ACHN (cell line): ENCODE results near the gene INTS6.

ENCODE experiments used
- DNase-seq: peaks from one replicate; pipeline ENCODE4 v3.0.0-alpha.2; 2015
- in situ Hi-C: cut with HindIII; loops from 2 replicates; pipeline ENCODE4 v1.10.0; 2017; ENCODE audit warnings: low sequenced_read_pairs, low pct_ligation_motif_present, low pct_unique_long_range_greater_than_20kb

Gene INTS6

DNA sequence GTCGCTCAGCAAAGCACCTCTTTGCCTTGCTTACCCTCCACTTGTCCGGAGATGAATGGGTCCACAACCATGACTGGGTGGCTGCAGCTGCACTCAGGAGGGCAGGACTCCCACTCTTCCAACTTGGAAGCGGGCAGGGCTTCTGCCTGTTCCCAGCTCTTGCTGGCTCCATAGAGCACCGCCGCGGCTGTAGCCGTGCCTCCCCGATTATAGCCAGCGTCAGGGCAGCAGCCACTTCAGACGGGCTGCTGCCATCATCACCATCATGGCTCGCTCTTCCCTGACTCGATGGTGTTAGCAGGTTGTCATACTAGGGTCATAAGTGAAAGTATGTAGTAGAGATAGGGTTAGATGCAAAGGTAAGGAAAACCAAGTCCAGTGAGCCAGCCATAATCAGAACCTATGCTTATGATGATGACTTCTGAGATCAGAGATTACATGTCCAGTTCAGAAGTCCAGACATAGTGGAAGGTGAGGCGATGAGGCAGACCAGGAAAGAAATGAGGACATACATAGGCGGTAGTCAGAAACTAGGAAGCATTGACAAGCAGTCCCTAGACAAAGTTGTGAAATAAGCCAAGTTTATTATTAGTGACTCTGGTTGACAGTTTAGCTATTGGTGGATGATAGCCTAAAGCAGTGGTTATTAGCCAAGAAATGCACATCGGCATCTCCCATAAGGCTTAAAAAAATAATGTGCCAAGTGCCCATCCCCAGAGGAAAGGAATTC, 4.4 kb upstream of the INTS6 start:
- in situ Hi-C loops, result no loop called here
- no peak for DNase-seq

- no peak for DNase-seq
- in situ Hi-C loops, result no loop called here
Measured at GRCh38 chr13:51456510-51456909, 3.7 kb upstream of the INTS6 start.

DNA sequence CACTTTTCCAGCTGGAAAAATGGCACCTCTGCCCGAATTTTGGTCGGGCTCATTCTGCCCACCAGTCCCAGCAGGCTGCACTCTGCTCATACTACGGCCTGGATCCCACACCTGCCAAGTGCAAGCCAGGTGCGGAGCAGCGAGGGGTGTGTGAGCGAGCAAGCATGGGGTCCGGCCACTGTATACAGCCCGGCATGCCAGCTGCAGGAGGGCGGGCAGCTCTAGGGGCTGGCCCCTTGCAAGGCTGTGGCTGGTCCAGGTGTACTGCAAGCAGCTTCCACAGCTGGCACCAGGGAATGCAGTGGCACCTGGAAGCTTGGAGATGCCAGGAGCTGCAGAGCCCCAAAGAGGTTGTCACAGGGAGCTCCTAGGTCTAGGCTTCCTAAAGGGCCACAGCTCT, 2.7 kb upstream of the INTS6 start:
- in situ Hi-C loops, result no loop called here

DNA sequence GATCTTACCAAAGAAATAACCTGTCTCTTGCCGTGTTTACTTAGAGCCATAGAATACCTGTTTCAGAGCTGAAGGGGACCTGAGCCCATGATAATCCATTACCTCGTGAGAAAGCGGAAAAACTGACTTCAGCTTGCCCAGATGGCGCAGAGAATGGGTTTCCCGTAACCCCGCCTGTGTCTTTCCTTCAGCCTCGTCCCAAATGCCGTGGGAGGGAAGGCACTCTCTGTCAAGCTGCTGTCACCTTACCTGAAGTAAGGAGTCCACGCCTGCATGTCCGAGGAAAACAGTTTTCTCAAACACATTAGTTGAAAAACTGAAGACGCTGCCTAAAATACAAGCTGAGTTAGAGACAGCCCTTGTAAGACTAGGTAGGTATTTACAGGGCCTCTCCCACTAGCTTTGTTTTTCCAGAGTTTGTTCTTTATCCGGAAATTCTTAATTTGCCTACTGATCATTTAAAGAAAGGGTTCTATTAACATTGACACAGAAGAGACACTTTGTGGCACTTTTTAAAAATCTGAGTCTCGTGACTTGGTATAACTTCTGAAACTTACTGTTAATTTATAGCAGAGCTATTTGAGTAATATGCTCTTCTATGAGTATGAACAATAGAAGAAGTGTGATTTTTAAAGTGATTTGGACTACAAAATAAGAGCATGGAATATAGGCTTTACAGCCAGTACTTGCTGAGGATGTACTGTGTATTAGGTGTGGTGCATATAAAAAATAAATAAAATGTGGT, 1.3 kb upstream of the INTS6 start:
- in situ Hi-C loops, result no loop called here
- DNase-seq, result peak; percentile 20

More for the DNA sequence above, 2.7 kb upstream of the INTS6 start:
- no peak for DNase-seq

DNA sequence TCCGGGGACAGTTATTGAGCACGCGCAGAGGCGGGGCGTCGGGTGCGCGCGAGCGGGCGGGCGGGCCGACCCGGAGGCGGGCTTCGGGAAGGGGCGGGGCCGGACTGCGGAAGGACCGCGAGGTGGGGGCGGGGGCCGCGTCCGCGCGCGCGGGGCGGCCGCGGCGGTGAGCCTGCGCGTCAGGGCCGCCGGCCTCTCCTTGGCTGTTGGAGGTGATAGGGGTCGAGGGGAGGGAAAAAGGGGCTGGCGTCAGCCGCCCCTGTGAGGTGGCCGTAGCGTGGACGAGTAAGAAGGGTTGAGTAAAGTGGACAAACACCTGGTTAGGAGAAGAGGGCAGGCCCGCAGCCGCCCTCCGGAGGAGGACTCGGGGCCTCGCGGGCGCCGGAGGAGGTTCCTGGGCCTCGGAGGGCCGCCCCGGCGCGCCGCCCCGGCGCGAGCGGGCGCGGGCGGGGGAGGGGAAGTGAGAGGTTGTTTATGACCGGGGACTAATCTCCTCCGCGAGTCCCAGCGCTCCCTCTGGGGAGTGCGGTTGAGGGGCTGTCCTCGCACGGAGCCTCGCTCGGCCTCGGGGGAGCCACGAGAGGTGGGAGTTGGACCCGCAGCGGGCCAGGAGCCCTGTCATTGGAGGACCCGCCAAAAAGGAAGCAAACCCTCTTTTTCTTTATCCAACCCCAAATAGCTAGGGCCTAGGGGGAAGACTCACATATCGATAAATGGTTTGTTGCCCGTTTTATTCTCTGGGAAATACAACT, 547 bp upstream of the INTS6 start:
- in situ Hi-C loops, result no loop called here

DNA sequence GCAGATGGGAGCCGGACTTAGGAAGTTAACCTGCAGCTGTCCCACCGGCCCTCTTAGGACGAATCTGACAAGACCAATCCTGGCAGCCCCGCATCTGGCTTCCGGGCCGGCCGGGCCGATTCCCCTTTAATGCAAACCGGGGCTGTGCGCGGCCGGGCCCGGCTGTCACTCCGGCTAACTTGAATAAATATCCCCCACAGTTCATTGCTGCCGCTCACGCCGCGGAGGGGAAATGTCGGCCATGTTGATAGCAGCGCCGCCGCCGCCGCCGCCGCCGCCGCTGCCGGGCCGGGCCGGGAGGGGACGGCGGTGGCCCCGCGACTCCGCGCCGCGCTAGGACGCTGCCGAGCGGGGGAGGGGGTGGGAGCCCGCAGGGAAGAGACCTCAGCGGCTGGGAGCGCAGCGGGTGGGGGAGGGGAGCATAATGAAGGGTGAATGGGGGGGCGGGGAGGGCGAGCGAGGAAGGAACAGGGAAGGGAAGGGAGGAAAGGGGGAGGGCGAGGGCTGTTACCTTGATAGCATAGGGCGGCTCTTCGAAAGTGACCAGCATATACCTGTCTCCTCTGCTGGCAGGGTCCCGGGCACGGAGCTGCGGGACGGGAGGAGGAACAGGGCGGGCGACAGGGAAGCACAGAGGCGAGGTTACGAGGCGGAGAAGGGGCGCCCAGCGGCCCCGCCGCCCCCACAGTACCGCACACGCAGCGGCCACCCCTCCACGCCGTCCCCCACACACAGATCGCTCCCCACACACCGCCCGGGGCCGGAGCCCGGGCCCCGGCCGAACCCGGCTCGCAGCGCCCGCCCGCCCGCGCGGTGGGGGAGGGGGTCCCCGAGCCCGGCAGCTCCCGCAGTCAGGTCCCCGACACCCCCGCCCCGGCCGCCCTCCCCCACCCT, 1.1 kb downstream of the INTS6 start:
- peak; percentile 74 for DNase-seq
- in situ Hi-C loops, result no loop called here

More for the DNA sequence above, 547 bp upstream of the INTS6 start:
- DNase-seq, result peak; percentile 74

GRCh38 chr13:51451134-51451466, 1.7 kb downstream of the INTS6 start:
- in situ Hi-C loops, result no loop called here

GRCh38 chr13:51449018-51449417, 3.8 kb downstream of the INTS6 start:
- DNase-seq, result no peak
- in situ Hi-C loops, result loop anchor here (25.0 kb wide), 1 partner anchor 288 kb away; no protein-coding TSS in a partner anchor

More at GRCh38 chr13:51451134-51451466, 1.7 kb downstream of the INTS6 start:
- no peak for DNase-seq

- DNase-seq, result peak; percentile 35
- in situ Hi-C loops, result loop anchor here (25.0 kb wide), 1 partner anchor 292 kb away; no protein-coding TSS in a partner anchor
Measured at GRCh38 chr13:51444922-51445321, 7.9 kb downstream of the INTS6 start.

GRCh38 chr13:51440381-51440780, 12.5 kb downstream of the INTS6 start:
- in situ Hi-C loops, result loop anchor here (25.0 kb wide), 1 partner anchor 297 kb away; no protein-coding TSS in a partner anchor
- no peak for DNase-seq

DNA sequence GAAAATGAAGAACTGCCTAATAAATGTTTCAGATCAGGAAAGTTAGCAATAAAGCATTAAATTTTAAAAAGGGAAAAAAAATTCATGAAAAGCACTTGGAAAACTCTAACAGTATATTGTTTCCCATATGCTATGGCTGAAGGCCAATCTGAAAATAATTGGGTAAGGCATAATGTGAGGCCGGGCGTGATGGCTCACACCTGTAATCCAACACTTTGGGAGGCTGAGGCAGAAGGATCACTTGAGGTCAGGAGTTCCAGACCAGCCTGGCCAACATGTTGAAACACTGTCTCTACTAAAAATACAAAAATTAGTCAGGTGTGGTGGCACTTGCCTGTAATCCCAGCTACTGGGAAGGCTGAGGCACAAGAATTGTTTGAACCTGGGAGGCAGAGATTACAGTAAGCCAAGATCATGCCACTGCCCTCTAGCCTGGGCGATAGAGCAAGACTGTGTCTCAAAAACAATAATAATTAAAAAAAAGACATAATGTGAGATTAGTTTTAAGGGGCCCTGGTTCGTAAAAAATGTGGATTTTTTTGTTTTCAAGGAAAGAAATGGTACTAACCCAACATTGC, 15.2 kb downstream of the INTS6 start:
- DNase-seq, result no peak
- in situ Hi-C loops, result loop anchor here (25.0 kb wide), 1 partner anchor 300 kb away; no protein-coding TSS in a partner anchor

DNA sequence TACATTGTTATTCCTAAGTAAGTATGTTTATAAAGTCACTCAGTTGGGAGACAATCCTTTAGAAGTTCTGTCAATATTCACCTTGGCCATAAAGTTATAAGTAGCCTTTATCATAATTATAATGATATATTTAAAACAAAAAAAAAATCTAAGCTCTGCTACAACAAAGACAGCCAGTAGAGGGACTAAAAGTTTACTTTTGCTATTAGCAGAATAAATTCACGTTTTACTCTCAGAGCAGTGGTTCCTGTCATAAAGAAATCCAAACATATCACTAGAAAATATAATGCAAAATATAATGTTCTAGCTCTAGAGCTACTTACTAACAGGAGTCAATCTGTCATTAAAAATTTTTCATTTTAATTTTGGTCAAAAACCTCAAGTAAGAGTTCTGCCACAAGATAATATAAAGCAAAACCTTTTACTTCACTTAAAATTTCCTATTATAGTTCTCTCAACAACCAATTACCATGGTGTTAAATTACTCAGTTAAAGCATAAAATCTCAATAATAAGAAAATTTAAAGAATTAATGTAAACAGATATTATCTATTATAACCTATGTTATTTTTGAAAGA, 17.7 kb downstream of the INTS6 start:
- in situ Hi-C loops, result loop anchor here (25.0 kb wide), 1 partner anchor 302 kb away; no protein-coding TSS in a partner anchor
- peak; percentile 52 for DNase-seq

- in situ Hi-C loops, result loop anchor here (25.0 kb wide), 1 partner anchor 305 kb away; no protein-coding TSS in a partner anchor
- no peak for DNase-seq
Measured at GRCh38 chr13:51432576-51432975, 20.3 kb downstream of the INTS6 start.

DNA sequence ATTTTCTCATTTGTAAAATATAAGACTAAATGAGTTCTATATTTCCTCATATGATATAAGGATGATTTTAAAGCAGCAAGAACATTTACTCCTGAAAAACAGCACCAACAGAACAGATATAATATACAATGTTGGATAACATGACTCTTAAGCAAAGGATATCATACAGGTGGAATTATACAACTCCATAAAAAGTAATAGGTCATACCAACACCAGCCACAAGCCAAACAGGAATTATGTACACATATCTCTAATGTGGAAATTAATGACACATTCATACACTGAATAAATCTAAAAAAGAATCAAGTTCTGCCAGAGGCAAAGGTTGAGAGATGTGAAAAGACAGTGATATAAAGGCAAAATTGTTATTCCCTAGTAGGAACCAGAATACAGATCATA, 25.9 kb downstream of the INTS6 start:
- DNase-seq, result no peak
- in situ Hi-C loops, result loop anchor here (25.0 kb wide), 1 partner anchor 310 kb away; no protein-coding TSS in a partner anchor

DNA sequence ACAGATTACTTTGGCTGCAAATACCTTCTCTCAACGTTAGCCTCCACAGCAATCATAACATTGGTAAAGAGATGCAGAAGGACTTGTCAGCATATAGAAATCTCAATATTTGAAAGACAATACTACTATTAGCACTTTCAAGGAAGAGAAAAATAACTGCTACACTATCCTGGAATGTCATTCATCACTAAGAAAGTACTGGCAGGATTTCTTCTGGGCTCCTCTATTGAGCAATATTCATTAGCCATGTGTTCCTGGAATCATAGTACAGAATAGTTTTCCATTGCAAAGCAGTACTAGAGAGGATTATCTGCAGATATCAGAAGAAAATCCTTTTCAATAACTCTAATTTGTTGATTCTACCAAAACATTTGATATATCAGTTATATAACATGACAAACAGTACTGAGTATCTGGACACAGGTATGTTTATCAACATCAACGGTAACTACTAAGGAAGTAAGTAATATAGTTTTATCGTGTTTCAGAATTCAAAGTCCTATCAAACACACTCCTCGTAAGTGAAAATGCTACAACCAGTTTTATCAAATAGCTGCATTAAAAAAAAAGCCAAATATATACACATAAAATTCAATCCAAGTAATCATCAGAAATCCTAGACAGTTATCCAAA, 27.3 kb downstream of the INTS6 start:
- in situ Hi-C loops, result loop anchor here (25.0 kb wide), 1 partner anchor 312 kb away; no protein-coding TSS in a partner anchor

DNA sequence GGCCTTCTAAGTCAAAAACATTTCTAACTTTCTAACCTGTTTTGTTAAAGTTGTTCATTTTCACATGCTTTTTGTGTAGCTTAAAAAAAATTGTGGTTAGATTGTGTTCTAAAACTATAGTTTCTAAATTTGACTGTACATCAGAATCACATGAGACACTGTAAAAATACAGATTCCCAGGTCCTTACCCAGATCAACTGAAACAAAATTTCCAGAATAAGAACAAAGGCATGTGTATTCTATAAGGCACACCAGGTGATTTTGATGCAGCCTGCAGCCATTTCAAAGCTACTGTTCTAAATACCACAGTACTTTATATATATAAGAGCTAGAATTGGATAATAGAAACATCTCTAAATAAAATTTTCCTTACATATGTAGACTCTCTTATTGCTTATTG, 29.1 kb downstream of the INTS6 start:
- no peak for DNase-seq
- in situ Hi-C loops, result no loop called here

More for the DNA sequence above, 27.3 kb downstream of the INTS6 start:
- no peak for DNase-seq

DNA sequence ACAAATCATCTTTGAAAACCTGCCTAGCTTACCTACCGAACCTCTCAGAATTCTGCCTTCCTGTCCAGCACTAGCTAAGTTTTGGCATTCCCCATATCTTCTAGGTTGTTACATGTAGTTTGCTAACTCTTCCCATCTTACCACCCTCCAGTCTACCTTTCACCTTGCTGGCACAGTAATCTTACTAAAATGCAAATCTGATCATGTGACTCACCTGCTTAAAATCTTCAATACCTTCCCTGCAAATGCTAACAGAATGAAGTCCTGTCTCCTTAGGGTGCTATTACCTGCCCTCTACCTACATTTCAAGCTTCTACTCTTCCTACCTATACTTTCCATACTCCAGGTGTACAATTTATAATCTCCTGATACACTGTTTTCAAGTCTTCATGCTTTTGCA, 30.4 kb downstream of the INTS6 start:
- DNase-seq, result no peak
- in situ Hi-C loops, result no loop called here
